Measurements from ENCODE around the gene FARS2.

Gene FARS2

GRCh38 chr6:5550631-5551030 lies 289.3 kb downstream of the FARS2 start:
- TF ChIP-seq ZFX (IDR thresholded peaks at IDR 0.05): no peak
- TF ChIP-seq CTCF (conservative IDR thresholded peaks at IDR 0.05): no peak
- H3K27ac ChIP-seq: no peak overlapping the region

GRCh38 chr6:5552243-5552642 lies 290.9 kb downstream of the FARS2 start:
- no peak overlapping the region for H3K27ac ChIP-seq
- TF ChIP-seq ZFX (IDR thresholded peaks at IDR 0.05) (no peak), CTCF (conservative IDR thresholded peaks at IDR 0.05) (no peak)

GRCh38 chr6:5553767-5554166 lies 292.5 kb downstream of the FARS2 start:
- TF ChIP-seq ZFX (IDR thresholded peaks at IDR 0.05) (no peak), CTCF (conservative IDR thresholded peaks at IDR 0.05) (no peak)
- H3K27ac ChIP-seq: no peak overlapping the region

- TF ChIP-seq CTCF (conservative IDR thresholded peaks at IDR 0.05) (no peak), ZFX (IDR thresholded peaks at IDR 0.05) (no peak)
- H3K27ac ChIP-seq: no peak overlapping the region
These were observed 292.9 kb downstream of the FARS2 start for GRCh38 chr6:5554226-5554625.

- TF ChIP-seq ZFX (IDR thresholded peaks at IDR 0.05): no peak
- no peak for TF ChIP-seq CTCF (conservative IDR thresholded peaks at IDR 0.05)
- H3K27ac ChIP-seq: no peak overlapping the region
These were observed 294.7 kb downstream of the FARS2 start for GRCh38 chr6:5556011-5556410.

- TF ChIP-seq ZFX (IDR thresholded peaks at IDR 0.05) (no peak), CTCF (conservative IDR thresholded peaks at IDR 0.05) (no peak)
- H3K27ac ChIP-seq: no peak overlapping the region
These were observed 296.2 kb downstream of the FARS2 start for GRCh38 chr6:5557506-5557905.

- no peak overlapping the region for H3K27ac ChIP-seq
- TF ChIP-seq CTCF (conservative IDR thresholded peaks at IDR 0.05) (no peak), ZFX (IDR thresholded peaks at IDR 0.05) (no peak)
These were observed 298.3 kb downstream of the FARS2 start for GRCh38 chr6:5559651-5560050.
